HFFc6 (cell line): ENCODE results near the gene UBAC2. TPM values are rescaled to one million over a fixed set of nuclear protein-coding genes. Genes with fewer than 3 reads are reported as not detected.

Source experiments
- DNase-seq: peaks from one replicate; pipeline ENCODE4 v3.0.0-alpha.2; 2018
- H3K27ac Mint-ChIP-seq: 2 replicates; pipeline ENCODE4 v1.8.0; 2020; ENCODE audit warnings: mild to moderate bottlenecking, mixed read lengths
- H3K27me3 Mint-ChIP-seq: 2 replicates; pipeline ENCODE4 v1.8.0; 2021; ENCODE audit warnings: mild to moderate bottlenecking, moderate library complexity, mixed read lengths; ENCODE audit not compliant: insufficient read depth
- H3K36me3 Mint-ChIP-seq: 2 replicates; pipeline ENCODE4 v1.8.0; 2021; ENCODE audit warnings: low read depth, mixed read lengths
- H3K4me1 Mint-ChIP-seq: 2 replicates; pipeline ENCODE4 v1.8.0; 2020; ENCODE audit warnings: low read depth, mixed read lengths
- H3K4me3 Mint-ChIP-seq: 2 replicates; pipeline ENCODE4 v1.8.0; 2020; ENCODE audit warnings: mild to moderate bottlenecking, moderate library complexity, mixed read lengths
- H3K9me3 Mint-ChIP-seq: 2 replicates; pipeline ENCODE4 v1.8.0; 2020; ENCODE audit warnings: mild to moderate bottlenecking, mixed read lengths
- total RNA-seq, 6 experiments: library from RNA; stranded (reverse); fragmentation: NEBNext Ultra II Directional; extraction: Animal tissue kit (Norgen Biotek cat#: 25700); gene quantifications; 2 replicates in 1 of 6; 3 replicates in 5 of 6; pipeline ENCODE4 v1.2.3, GENCODE V29; 2021
- TF ChIP-seq, protein P1 (sequence below): fragments of 200-600 bp; sonication (generic); IDR thresholded peaks from 2 replicates; pipeline ENCODE4 v1.5.0; 2021; ENCODE audit warnings: antibody characterized with exemption, mild to moderate bottlenecking

The UBAC2 gene
- total RNA-seq, 6 experiments from 2014 or later, result 38.8 to 53.5 (median 46.4) TPM

DNA sequence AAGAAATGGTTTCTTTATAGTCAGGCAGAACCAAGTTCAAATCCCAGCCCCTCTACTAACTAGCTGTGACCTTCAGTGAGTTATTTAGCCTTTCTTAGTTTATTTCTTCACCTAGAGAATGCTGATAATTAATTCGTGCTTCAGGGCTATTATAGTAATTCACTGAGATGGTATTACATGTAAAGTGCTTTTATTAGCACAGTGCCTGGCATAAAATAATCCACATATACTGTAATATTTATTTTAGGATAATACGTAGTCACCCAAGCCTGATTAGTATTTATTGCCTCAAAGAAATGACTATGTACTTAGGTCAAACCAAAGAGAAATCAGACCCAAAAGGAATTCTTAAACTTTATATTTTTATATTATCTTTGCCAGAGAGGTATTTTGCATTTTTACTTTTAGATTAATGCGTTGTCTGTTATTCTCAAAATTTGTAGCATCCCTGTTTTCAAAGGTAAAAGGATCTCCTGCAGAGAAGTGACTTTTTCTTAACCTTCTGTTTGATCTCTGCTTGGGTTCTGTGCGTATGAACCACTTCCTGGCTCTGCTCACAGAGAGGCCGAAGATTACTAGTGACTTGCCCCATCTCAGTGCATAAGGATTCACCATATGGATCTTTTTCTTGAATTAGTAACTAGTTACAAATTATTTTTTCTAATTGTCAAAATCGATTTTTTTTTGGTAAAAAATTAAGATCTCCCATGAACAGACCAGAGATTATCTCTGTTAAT, 19.7 kb downstream of the UBAC2 start:
- no peaks in the 10 kb centered on the region for H3K9me3 Mint-ChIP-seq

DNA sequence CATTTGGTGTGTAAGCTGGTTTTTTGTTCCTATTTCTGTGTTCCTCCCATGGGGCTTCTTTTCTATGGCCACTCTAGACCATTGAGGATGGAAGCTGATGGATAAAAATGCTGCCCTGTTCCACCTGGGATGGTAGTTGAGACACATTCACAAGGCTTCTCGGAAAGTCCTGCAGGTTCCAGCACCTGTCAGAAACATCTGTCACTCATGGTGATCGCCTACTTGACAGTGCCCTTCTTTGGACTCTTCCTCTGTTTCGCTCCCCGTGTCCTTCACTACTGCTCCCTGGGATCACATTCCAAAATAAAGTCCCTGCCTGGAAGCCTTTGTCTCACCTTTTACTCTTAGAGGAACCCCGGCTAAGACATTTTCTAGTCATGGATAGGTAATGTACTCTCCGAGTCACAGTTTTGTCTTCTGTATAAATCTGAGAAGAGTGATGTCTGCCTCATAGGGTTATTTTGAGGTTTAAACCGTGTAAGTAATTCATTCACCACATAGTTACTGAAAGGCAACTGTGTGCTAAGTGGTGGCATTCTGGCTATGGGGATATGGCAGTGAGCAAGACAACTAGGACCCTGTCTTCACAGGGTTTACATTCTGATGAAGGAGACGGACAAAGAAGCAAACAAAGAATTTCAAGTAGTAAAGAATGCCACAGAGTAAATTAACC, 21.0 kb downstream of the UBAC2 start:
- Mint-ChIP-seq H3K4me1 (peaks cover 47% of the 10 kb centered on the region), H3K27me3 (no peaks in the 10 kb centered on the region), H3K27ac (no peak overlapping the region), H3K36me3 (peaks cover 12% of the 10 kb centered on the region), H3K4me3 (no peak overlapping the region), H3K9me3 (no peaks in the 10 kb centered on the region)
- DNase-seq, result no peak
- TF ChIP-seq, protein P1, sequence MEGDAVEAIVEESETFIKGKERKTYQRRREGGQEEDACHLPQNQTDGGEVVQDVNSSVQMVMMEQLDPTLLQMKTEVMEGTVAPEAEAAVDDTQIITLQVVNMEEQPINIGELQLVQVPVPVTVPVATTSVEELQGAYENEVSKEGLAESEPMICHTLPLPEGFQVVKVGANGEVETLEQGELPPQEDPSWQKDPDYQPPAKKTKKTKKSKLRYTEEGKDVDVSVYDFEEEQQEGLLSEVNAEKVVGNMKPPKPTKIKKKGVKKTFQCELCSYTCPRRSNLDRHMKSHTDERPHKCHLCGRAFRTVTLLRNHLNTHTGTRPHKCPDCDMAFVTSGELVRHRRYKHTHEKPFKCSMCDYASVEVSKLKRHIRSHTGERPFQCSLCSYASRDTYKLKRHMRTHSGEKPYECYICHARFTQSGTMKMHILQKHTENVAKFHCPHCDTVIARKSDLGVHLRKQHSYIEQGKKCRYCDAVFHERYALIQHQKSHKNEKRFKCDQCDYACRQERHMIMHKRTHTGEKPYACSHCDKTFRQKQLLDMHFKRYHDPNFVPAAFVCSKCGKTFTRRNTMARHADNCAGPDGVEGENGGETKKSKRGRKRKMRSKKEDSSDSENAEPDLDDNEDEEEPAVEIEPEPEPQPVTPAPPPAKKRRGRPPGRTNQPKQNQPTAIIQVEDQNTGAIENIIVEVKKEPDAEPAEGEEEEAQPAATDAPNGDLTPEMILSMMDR, result no peak

More for the DNA sequence above, 19.7 kb downstream of the UBAC2 start:
- Mint-ChIP-seq H3K4me1 (peaks cover 34% of the 10 kb centered on the region), H3K4me3 (no peak overlapping the region), H3K36me3 (peaks cover 9% of the 10 kb centered on the region), H3K27ac (no peak overlapping the region), H3K27me3 (no peaks in the 10 kb centered on the region)
- no peak for DNase-seq
- TF ChIP-seq, protein P1, result no peak

DNA sequence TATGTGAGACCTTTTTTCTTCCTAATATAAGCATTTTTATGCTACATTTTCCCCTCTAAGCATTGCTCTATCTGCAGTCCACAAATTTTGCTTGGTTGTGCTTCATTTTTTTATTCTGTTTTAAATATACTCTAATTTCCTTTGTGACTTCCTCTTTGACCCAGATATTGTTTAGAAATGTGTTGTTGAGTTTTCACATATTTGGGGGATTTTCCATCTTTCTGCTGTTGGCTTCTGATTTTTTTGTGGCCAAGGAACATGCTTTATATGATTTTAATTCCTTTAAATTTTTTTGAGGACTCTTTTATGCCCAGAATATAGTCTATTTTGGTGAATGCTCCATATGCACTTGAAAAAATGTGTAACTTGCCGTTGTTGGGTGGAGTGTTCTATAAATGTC, 22.9 kb downstream of the UBAC2 start:
- TF ChIP-seq, protein P1, result no peak
- no peak for DNase-seq
- H3K4me1 Mint-ChIP-seq, result peaks cover 55% of the 10 kb centered on the region
- no peak overlapping the region for H3K27ac Mint-ChIP-seq
- H3K27me3 Mint-ChIP-seq, result no peaks in the 10 kb centered on the region
- H3K4me3 Mint-ChIP-seq, result no peak overlapping the region
- no peaks in the 10 kb centered on the region for H3K9me3 Mint-ChIP-seq
- peaks cover 18% of the 10 kb centered on the region for H3K36me3 Mint-ChIP-seq

DNA sequence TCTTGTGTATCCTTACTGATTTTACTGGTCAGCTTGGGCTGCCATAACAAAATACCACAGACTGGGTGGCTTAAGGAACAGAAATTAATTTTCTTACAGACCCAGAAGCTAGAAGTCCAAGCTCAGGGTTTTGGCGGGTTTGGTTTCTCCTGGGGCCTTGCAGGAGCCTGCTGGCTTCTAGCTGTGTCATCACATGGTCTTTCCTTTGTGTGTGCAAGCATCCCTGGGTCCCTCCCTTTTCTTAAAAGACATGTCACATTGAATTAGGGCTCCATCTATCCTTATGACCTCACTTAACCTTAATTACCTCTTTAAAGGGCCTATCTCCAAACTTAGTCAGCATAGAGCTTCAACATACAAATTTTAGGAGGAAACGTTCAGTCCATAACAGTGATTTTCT, 23.4 kb downstream of the UBAC2 start:
- H3K27me3 Mint-ChIP-seq, result no peaks in the 10 kb centered on the region

DNA sequence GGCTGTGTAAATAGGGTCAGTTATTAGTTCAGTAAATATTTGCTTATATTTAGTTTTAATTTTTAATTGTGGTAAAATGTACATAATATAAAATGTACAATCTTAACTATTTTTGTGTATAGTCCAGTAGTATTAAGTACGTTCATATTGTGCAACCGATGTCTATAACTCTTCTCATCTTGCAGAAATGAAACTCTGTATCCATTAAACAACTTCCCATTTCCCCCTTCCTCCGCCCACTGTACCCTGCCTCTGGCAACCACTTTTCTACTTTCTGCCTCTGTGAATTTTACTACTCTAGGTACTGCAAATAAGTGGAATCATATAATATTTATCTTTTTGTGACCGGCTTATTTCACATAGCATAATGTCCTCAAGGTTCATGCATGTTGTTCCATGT, 24.4 kb downstream of the UBAC2 start:
- Mint-ChIP-seq H3K27me3 (no peaks in the 10 kb centered on the region), H3K4me1 (peaks cover 61% of the 10 kb centered on the region), H3K27ac (no peak overlapping the region), H3K4me3 (no peak overlapping the region), H3K9me3 (no peaks in the 10 kb centered on the region), H3K36me3 (peaks cover 18% of the 10 kb centered on the region)
- TF ChIP-seq, protein P1, result no peak
- no peak for DNase-seq

More for the DNA sequence above, 23.4 kb downstream of the UBAC2 start:
- Mint-ChIP-seq H3K36me3 (peaks cover 18% of the 10 kb centered on the region), H3K9me3 (no peaks in the 10 kb centered on the region), H3K4me1 (peaks cover 55% of the 10 kb centered on the region), H3K4me3 (no peak overlapping the region), H3K27ac (no peak overlapping the region)
- DNase-seq, result no peak
- TF ChIP-seq, protein P1, result no peak
